ENCODE data around the gene PPFIBP2.

DNA sequence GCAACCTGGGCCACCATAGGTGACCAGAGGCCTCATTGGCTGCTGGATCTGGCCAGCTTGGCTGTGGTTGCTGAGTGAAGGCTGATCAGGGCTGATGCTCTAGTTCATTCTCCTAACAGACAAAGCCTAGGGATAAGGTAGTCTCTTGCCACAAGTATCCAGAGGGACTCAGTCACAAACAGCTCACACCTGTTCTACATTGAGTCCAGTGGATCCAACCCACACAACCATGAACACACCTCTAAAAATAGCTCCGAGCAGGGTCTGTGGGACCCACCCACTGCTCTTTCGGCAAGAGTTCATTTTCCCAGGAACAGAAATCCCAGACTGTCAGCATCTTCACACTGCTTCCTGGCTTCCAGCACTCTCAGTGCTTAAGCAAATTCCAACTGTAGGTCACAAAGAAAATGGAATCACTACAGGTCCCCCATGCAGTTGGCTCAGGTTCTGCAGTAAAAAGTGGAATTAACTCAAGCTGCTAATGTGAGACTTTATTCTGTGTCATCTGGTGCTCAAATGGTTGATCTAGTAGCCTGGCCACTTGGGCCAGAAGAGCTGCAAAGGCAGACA lies 67.3 kb downstream of the PPFIBP2 start:
- TF ChIP-seq, protein P1, sequence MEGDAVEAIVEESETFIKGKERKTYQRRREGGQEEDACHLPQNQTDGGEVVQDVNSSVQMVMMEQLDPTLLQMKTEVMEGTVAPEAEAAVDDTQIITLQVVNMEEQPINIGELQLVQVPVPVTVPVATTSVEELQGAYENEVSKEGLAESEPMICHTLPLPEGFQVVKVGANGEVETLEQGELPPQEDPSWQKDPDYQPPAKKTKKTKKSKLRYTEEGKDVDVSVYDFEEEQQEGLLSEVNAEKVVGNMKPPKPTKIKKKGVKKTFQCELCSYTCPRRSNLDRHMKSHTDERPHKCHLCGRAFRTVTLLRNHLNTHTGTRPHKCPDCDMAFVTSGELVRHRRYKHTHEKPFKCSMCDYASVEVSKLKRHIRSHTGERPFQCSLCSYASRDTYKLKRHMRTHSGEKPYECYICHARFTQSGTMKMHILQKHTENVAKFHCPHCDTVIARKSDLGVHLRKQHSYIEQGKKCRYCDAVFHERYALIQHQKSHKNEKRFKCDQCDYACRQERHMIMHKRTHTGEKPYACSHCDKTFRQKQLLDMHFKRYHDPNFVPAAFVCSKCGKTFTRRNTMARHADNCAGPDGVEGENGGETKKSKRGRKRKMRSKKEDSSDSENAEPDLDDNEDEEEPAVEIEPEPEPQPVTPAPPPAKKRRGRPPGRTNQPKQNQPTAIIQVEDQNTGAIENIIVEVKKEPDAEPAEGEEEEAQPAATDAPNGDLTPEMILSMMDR (IDR thresholded peaks at IDR 0.05): no peak
- TF ChIP-seq EP300 (IDR thresholded peaks at IDR 0.05): no peak
